ENCODE results near the gene SNCB. TPM values are rescaled to one million over a fixed set of nuclear protein-coding genes. Genes with fewer than 3 reads are reported as not detected.
A peak's percentile ranks its signal among the peaks of the same experiment; 100 is the strongest.

SNCB gene
- total and polyA plus RNA-seq, 2 of the 13 experiments (the other 11 are each of a cell fraction or from before 2014, with no cell fraction given): not detected

GRCh38 chr5:176578391-176578808, 51.9 kb downstream of the SNCB start (continued):
- TF ChIP-seq ZBTB4 (CRISPR knock-in tag; IDR thresholded peaks at IDR 0.05; ENCODE audit: borderline replicate concordance) (peak; percentile 61; the same call in 1 of the 2 replicates), MTA3 (CRISPR knock-in tag; IDR thresholded peaks at IDR 0.05) (no peak), XRCC5 (optimal IDR thresholded peaks at IDR 0.05; ENCODE audit: low read length) (peak; percentile 24), ZFP41 (CRISPR knock-in tag; IDR thresholded peaks at IDR 0.05; ENCODE audit: borderline replicate concordance) (no peak), GTF3A (CRISPR knock-in tag; conservative IDR thresholded peaks at IDR 0.05) (no peak), MAX (IDR thresholded peaks at IDR 0.05) (peak; percentile 28; the same call in 1 of the 2 replicates), ZNF207 (IDR thresholded peaks at IDR 0.05; ENCODE audit: borderline replicate concordance) (no peak), BCLAF1 (IDR thresholded peaks at IDR 0.05) (no peak), ZBTB33 (CRISPR knock-in tag; IDR thresholded peaks at IDR 0.05) (peak; percentile 100), PBX3 (CRISPR knock-in tag; IDR thresholded peaks at IDR 0.05; ENCODE audit: borderline replicate concordance) (no peak), CEBPZ (IDR thresholded peaks at IDR 0.05; ENCODE audit: low read length) (no peak), SIX4 (CRISPR knock-in tag; IDR thresholded peaks at IDR 0.05) (no peak), ZNF513 (CRISPR knock-in tag; conservative IDR thresholded peaks at IDR 0.05) (no peak)
